NOMO-1 (cell line): ENCODE measurements around the gene MEIS1.

Source experiments
- DNase-seq, 2 experiments: peaks; one replicate each; lab custom pipeline; 2025; ENCODE audit not compliant: unreplicated experiment in 2 of 2; lab: John Stamatoyannopoulos, UW

Gene MEIS1

GRCh38 chr2:66607152-66607551 lies 172.2 kb downstream of the MEIS1 start:
- no peak for DNase-seq
